GM19238 (cell line): ENCODE results near the gene HSPB8.

ENCODE experiments used
- DNase-seq: peaks from one replicate; pipeline ENCODE4 v3.0.0; 2011; ENCODE audit warnings: low spot score; ENCODE audit not compliant: insufficient read length

Gene HSPB8

GRCh38 chr12:119169150-119169549, 9.6 kb upstream of the HSPB8 start:
- no peak for DNase-seq

- no peak for DNase-seq
These were observed 7.4 kb upstream of the HSPB8 start for GRCh38 chr12:119171291-119171690.

GRCh38 chr12:119171691-119172425, 6.9 kb upstream of the HSPB8 start:
- no peak for DNase-seq

GRCh38 chr12:119175081-119175480, 3.6 kb upstream of the HSPB8 start:
- no peak for DNase-seq

DNA sequence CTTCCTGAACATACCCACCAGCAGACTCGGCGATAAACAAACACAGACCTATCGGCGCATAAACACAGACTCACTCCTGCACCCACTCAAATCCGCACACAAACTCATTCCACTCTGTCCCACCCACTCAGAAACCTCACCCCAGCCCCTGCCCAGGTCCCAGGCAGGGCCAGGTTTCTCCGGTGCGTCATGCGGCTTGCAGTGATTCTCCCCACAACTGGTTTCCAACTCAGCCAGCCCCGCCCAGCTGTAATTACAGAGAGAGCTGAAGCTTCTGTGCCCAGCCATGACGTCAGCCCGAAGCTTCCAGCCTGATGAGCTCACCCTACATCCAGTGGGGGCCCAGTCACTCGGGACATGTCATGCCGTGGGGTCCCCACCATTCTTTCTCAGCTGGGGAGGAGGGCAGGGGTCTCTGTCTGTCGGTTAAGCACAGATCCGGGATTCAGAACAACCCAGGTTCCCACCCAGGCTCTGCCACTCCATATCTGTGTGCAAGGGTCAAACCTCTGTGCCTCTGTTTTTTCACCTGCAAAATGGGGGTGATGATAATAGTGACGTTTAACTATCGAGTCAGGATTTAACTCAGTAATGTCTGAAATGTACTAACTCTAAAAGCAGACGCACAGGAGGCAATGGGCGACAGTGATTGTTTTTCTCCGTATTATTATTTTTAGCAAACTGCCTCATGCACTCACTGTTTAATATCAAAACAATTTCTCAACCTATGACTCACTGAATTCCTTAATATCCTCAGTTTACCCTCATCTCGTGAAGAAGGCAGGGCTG, 2.3 kb upstream of the HSPB8 start:
- no peak for DNase-seq

DNA sequence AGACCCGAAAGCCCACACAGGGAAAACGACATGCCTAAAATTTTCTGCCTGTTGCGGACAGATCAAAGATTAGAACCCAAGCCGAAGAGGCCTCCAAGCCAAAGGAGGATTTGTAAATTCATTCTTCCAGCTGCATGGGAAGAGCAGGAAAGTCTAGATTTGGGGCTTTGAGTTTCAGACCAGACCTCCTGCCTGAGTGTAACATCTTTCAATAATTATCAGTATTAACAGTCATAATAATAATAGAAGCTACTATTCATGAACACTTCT, 1.7 kb upstream of the HSPB8 start:
- DNase-seq = no peak

- DNase-seq = no peak
These were observed 879 bp upstream of the HSPB8 start for GRCh38 chr12:119177724-119178380.

DNA sequence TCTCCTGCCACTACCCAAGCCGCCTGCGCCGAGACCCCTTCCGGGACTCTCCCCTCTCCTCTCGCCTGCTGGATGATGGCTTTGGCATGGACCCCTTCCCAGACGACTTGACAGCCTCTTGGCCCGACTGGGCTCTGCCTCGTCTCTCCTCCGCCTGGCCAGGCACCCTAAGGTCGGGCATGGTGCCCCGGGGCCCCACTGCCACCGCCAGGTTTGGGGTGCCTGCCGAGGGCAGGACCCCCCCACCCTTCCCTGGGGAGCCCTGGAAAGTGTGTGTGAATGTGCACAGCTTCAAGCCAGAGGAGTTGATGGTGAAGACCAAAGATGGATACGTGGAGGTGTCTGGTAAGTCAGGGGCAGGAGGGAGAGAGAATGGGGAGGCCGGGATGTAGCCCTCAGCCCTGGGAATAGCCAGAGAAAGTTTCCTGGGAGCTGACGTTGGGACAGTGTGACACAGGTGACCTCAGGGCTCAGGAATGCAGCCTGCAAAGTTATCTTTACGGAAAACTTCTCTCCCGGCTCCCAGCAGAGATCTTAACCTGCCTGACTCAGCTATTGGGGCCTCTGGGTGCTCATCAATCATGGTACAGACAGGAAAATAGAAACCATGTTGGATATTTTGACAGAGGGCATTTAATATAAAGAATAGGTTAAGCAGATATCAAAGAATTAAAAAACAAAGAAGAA, 747 bp downstream of the HSPB8 start:
- no peak for DNase-seq

- DNase-seq = no peak
These were observed 1.8 kb downstream of the HSPB8 start for GRCh38 chr12:119180380-119181040.

GRCh38 chr12:119181202-119181601, 2.5 kb downstream of the HSPB8 start:
- DNase-seq = no peak

- DNase-seq = no peak
These were observed 3.2 kb downstream of the HSPB8 start for GRCh38 chr12:119181944-119182343.

- no peak for DNase-seq
These were observed 4.2 kb downstream of the HSPB8 start for GRCh38 chr12:119182701-119183493.

DNA sequence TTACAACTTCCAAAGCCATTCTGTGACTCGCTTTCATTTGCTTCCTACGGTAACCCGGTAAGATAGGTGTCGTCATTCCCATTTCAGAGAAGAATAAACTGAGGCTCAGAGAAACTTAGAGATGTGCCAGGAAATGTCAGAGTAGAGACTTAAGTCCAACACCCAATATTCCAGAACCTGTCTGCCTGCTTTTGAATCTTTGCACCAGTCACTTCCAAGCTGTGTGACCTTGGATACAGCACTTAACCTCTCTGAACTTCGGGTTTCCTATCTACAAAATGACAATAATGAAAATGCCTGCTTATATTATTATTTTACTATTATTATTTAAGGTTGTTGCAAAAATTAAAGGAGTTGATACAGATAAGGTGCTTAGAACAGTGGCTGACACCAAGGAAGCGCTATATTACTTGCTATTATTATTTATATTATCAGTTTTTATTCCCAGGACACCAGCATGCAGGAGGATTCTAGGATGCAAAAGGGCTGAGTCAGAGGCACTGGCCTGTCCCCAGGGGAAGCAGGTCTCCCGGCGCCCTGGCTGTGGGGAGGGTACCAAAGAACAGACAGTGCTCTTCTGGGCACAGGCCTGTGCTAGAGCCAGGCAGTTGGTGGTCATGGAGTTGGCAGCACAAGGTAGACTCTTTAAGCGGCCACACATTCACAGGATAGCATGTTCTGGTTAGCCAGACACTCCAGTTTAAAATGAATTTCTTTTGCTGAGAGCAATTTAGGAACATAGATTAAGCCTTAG, 5.4 kb downstream of the HSPB8 start:
- DNase-seq = no peak

DNA sequence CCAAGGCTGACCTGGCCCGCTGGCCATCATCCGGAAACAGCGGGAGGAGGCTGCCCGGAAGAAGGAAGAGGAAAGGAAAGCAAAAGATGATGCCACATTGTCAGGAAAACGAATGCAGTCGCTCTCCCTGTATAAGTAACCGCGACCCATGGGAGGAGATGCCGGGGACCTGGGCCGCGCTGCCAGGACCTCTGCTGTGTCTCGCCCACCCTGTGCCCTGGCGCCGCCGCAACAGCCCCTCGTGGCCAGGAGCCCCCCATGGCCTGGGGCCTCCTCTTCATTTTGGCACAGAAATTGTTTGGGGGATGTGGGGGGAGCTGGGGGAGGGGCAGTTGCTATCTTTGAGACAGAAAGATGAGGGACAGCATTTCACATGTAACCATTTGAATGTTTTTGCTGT, 16.5 kb downstream of the HSPB8 start:
- no peak for DNase-seq

DNA sequence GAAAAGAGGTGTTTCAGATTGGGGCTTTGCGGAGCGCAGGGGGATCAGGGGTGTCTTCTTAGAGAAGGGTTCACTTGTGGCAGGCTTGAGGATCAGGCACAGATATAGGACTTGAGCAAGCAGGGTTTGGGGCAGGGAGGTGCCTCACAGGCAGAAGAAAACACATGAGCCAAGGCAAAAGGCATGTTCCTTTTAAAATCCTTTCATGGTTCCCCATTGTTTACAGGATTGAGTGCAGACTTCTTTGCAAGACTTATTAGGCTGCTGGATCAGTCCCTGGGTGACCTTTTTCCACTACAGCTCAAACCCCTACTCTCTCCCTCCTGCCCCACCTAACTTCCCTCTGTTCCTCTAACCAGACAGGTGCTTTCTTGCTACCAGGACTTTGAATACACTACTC, 19.7 kb downstream of the HSPB8 start:
- DNase-seq = no peak

DNA sequence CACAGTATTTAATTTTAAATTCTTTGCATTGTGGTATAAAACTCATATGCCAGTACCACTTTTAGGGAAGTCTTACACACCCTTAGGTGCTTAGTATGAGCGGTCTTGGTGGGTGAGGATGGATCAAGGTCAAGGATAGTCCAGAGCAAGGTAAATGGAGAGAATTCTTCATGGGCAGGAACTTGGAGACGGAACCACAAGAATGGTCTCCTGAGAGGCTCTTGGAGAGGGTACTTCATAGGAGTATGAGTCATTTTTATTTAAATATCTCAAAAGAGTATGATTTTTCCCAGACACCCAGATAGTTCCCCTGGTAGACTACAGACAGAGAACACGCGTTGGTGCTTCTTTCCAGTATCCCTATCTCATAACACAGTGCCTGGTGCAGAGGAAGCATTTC, 21.9 kb downstream of the HSPB8 start:
- no peak for DNase-seq

DNA sequence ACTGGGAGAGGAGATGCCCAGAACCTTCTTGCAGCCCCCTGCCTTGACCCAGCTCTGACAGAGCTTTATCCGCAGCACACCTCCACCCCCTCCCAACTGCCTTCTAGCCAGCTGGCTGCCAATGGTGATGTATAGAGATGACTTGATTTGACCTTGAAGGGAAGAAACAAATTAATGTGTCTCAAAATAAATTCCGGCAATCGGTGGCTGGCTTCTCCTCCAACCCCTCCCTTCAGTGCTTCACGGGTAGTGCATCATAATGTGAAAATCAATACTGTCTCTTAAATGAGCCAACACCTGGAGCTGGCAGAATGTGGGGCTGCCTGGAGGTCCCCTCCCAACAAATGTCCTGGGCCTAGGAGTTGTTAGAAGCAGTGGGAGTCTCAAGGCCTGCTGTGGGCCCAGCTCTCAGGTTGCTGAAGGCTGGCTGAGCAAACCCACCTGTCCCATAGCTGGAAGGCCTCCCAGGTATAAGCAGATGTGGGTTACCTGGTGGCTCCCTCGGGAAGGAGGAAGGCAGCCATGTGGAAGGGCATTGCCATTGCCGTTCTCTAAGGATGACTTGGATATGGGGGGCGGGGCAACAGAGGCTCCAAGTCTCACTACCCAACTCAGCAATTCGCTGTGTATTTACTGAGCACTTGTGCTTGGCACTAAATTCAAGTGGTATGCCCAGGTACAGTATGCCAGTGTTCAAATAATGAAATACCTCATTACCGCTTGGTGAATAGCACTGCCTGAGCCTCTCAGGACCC, 23.2 kb downstream of the HSPB8 start:
- DNase-seq = no peak

DNA sequence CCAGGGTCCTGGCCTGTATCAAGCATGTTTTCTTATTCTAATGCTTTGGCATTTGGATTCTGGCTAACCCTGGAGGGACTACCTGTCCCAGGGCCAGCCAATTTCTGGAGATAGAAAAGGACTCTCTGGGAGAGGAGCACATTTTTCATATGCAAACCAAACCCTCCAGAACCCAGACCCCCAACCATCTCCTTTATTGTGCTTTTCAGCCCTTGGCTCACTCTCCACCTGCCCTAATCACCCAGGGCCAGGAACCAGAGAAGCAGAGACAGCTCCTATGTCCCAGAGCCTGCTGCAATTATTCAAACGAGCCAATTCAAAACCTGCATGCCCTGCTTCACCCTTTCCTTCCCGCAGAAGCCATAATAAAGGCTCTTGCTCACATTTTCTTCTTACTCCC, 23.8 kb downstream of the HSPB8 start:
- no peak for DNase-seq

DNA sequence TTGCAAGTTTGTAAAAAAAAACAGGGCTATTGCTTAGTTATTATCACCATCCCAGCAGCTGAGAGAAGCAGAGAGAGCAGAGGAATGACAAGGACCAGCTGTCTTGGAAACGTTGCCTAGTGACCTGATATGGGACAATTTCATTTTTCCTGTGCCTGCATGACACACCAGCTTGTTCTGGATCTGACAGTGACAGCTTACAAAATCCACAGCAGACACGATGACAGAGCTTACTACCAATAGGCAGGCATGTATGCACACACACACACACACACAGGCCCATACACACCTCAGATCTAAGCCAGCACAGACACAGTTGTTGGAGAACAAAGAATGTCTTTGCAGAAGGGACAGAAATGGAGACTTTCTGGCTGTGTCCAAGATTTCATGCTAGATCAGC, 25.4 kb downstream of the HSPB8 start:
- no peak for DNase-seq
